ENCODE data around the gene CHMP2A.

CHMP2A gene

GRCh38 chr19:58536852-58537798 lies 17.8 kb downstream of the CHMP2A start:
- FAIRE-seq: no peak

GRCh38 chr19:58535857-58536256 lies 19.0 kb downstream of the CHMP2A start:
- FAIRE-seq: no peak

- FAIRE-seq: no peak
Measured at GRCh38 chr19:58531034-58531840, 23.7 kb downstream of the CHMP2A start.

GRCh38 chr19:58529405-58529804 lies 25.5 kb downstream of the CHMP2A start:
- no peak for FAIRE-seq

GRCh38 chr19:58522709-58523108 lies 32.2 kb downstream of the CHMP2A start:
- no peak for FAIRE-seq

- no peak for FAIRE-seq
Measured at GRCh38 chr19:58521651-58522050, 33.3 kb downstream of the CHMP2A start.

- no peak for FAIRE-seq
Measured at GRCh38 chr19:58520257-58520599, 34.7 kb downstream of the CHMP2A start.

GRCh38 chr19:58519355-58520256 lies 35.3 kb downstream of the CHMP2A start, which contains the start of gene ZBTB45:
TSS of gene ZBTB45 (minus strand) at chr19:58519810. CDS start at chr19:58517673, 2,137 bp downstream.
- FAIRE-seq: peak; percentile 76

- FAIRE-seq: no peak
Measured at GRCh38 chr19:58519087-58519354, 35.9 kb downstream of the CHMP2A start.

- FAIRE-seq: no peak
Measured at GRCh38 chr19:58518256-58519086, 36.4 kb downstream of the CHMP2A start.

GRCh38 chr19:58516964-58517833 lies 37.7 kb downstream of the CHMP2A start:
- FAIRE-seq: no peak

GRCh38 chr19:58516246-58516836 lies 38.6 kb downstream of the CHMP2A start:
- no peak for FAIRE-seq

- FAIRE-seq: no peak
Measured at GRCh38 chr19:58515259-58515658, 39.6 kb downstream of the CHMP2A start.

- FAIRE-seq: no peak
Measured at GRCh38 chr19:58514564-58515022, 40.3 kb downstream of the CHMP2A start.

GRCh38 chr19:58513694-58514563 lies 41.0 kb downstream of the CHMP2A start:
- FAIRE-seq: no peak

- FAIRE-seq: no peak
Measured at GRCh38 chr19:58513213-58513693, 41.7 kb downstream of the CHMP2A start.

GRCh38 chr19:58511353-58512208 lies 43.3 kb downstream of the CHMP2A start, which contains the start of gene SLC27A5:
TSS of gene SLC27A5 (minus strand) at chr19:58511992. CDS start at chr19:58511955, 37 bp downstream.
- no peak for FAIRE-seq
